Erythroblast (primary cell): ENCODE results near the gene LRMDA.

Source experiments
- GATA1 ChIP-seq: IDR thresholded peaks from 2 replicates; pipeline ENCODE4 v1.6.1; 2011; ENCODE audit warnings: low read depth, mild to moderate bottlenecking, control low read depth, low read length, moderate library complexity
- POLR2A ChIP-seq: IDR thresholded peaks from 2 replicates; pipeline ENCODE4 v1.6.1; 2011; ENCODE audit warnings: mild to moderate bottlenecking, low read length

DNA sequence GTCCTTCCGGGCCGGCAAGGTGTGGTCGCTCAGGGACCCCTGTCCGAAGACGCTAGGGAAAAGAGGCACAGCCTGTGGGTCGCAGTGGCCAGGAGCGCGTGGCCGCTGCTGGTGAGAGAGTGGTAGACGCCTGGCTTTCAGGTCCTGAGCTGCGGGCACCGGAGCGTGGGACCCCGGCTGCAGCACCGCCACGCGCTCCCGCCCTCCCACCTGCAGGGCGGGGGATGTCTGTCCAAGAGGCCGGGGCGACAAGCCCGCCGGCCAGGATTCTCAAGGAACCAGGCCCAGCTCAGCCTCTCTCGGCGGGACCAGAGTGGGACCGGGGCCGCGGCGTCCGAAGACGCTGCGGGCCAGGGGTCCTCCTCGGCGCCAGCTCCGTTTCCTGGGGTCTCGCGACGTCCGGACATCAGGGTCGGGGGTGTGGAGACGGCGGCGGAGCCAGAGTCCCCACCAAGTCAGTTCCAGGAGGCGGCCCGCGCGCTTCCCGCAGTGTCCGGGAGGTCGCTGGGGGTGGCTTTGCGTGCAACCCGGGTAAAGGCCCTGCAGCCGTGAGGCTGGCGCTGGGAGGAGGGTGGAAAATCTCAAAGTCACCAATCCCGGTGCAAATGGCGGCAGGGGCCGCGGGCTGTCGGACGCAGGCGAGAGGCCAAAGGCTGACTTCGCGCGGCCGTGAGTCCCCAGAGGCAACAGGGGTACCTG is 35.3 kb upstream of the LRMDA start:
- no peak for TF ChIP-seq POLR2A
- no peak for TF ChIP-seq GATA1
